ENCODE measurements around the gene PDZRN4. TPM values are rescaled to one million over a fixed set of nuclear protein-coding genes. Genes with fewer than 3 reads are reported as not detected.

Gene PDZRN4
- total RNA-seq, 4 donors from 2014 or later: 0.42 to 4.4 (median 2.4) TPM

DNA sequence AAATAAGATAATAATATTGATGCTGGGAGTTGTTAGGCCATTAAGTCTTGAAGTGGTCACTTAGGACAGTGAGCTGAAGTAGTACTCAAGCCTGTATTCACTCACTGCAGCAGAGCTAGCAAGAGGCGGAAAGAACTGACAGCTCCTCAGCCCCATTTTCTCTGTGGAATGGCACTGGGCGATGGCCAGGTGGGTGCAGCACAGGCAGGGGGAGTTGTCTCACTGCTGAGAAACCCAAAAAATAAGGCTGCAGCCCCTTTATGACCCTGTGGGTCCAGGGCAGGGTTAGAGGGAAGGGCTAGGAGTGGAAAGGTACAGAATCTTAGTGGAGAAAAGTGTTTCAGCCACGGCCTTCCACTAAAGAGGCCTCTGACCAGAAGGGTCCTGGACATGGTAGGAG, 35.5 kb downstream of the PDZRN4 start:
- DNase-seq (ENCODE audit: low spot score in 2 of 2): no peak
- H3K4me3 ChIP-seq: no peak overlapping the region
- no peaks in the 10 kb centered on the region for H3K36me3 ChIP-seq
- H3K27ac ChIP-seq: no peak overlapping the region
- TF ChIP-seq POLR2AphosphoS5 (IDR thresholded peaks at IDR 0.05) (no peak), POLR2A (IDR thresholded peaks at IDR 0.05) (no peak), EP300 (IDR thresholded peaks at IDR 0.05) (no peak)
- TF ChIP-seq, protein P1, sequence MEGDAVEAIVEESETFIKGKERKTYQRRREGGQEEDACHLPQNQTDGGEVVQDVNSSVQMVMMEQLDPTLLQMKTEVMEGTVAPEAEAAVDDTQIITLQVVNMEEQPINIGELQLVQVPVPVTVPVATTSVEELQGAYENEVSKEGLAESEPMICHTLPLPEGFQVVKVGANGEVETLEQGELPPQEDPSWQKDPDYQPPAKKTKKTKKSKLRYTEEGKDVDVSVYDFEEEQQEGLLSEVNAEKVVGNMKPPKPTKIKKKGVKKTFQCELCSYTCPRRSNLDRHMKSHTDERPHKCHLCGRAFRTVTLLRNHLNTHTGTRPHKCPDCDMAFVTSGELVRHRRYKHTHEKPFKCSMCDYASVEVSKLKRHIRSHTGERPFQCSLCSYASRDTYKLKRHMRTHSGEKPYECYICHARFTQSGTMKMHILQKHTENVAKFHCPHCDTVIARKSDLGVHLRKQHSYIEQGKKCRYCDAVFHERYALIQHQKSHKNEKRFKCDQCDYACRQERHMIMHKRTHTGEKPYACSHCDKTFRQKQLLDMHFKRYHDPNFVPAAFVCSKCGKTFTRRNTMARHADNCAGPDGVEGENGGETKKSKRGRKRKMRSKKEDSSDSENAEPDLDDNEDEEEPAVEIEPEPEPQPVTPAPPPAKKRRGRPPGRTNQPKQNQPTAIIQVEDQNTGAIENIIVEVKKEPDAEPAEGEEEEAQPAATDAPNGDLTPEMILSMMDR (IDR thresholded peaks at IDR 0.05): no peak
- no peaks in the 10 kb centered on the region for H3K4me1 ChIP-seq
- 90% methylated on average over 3 of the region's 3 CpGs for WGBS
- no peaks in the 10 kb centered on the region for H3K27me3 ChIP-seq
- no peaks in the 10 kb centered on the region for H3K9me3 ChIP-seq

DNA sequence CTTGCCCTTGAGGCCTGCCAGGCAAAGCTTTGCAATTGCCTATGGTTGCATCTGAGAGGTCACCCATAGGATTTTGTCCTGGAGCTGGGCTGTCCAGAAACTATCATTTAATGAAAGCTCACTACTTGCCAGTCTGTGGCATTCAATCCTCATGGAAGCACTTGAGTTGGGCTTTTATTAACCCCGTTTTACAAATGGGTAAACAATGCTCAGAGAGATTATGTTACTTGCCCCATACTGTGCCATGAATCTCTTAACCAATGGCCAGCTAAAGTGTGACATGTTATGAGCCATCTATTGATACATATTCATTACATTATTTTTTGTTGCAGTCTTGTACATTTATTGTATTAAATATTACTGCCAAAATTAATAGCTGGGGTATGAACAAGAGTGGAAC, 35.9 kb downstream of the PDZRN4 start:
- Histone ChIP-seq H3K27me3 (no peaks in the 10 kb centered on the region), H3K27ac (no peak overlapping the region), H3K4me1 (no peaks in the 10 kb centered on the region), H3K36me3 (no peaks in the 10 kb centered on the region), H3K9me3 (no peaks in the 10 kb centered on the region), H3K4me3 (no peak overlapping the region)
- TF ChIP-seq, protein P1 (IDR thresholded peaks at IDR 0.05): no peak
- TF ChIP-seq POLR2AphosphoS5 (IDR thresholded peaks at IDR 0.05) (no peak), POLR2A (IDR thresholded peaks at IDR 0.05) (no peak)
- no peak for DNase-seq (ENCODE audit: low spot score in 2 of 2)
- 75% methylated on average over 1 of the region's 1 CpG for WGBS

DNA sequence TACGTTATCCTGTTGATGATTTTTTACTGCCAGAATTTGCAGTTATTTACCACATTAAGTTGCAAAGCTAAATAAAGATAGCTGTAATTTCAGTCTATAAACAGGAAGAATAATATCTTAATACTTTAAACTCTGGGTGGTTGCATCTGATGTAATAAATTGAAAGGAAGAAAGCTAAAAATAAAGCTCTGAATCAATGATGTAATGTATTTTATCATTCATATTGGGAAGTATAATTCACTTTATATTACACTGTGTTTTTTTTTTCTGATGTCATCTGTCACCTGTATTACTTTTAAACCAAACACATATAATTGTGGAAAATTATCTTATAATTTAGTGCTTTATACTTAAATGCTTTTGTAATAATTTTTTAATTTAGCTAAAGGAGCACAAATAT, 37.1 kb downstream of the PDZRN4 start:
- TF ChIP-seq POLR2A (IDR thresholded peaks at IDR 0.05): no peak
- TF ChIP-seq, protein P1 (IDR thresholded peaks at IDR 0.05): no peak
- TF ChIP-seq EP300 (IDR thresholded peaks at IDR 0.05): no peak
- TF ChIP-seq POLR2AphosphoS5 (IDR thresholded peaks at IDR 0.05): no peak
- no peak for DNase-seq (ENCODE audit: low spot score in 2 of 2)
- no peaks in the 10 kb centered on the region for H3K9me3 ChIP-seq
- no peaks in the 10 kb centered on the region for H3K27me3 ChIP-seq
- H3K36me3 ChIP-seq: no peaks in the 10 kb centered on the region
- no peaks in the 10 kb centered on the region for H3K4me1 ChIP-seq
- H3K4me3 ChIP-seq: no peak overlapping the region
- WGBS: 77% methylated on average over 1 of the region's 1 CpG
- H3K27ac ChIP-seq: no peak overlapping the region

DNA sequence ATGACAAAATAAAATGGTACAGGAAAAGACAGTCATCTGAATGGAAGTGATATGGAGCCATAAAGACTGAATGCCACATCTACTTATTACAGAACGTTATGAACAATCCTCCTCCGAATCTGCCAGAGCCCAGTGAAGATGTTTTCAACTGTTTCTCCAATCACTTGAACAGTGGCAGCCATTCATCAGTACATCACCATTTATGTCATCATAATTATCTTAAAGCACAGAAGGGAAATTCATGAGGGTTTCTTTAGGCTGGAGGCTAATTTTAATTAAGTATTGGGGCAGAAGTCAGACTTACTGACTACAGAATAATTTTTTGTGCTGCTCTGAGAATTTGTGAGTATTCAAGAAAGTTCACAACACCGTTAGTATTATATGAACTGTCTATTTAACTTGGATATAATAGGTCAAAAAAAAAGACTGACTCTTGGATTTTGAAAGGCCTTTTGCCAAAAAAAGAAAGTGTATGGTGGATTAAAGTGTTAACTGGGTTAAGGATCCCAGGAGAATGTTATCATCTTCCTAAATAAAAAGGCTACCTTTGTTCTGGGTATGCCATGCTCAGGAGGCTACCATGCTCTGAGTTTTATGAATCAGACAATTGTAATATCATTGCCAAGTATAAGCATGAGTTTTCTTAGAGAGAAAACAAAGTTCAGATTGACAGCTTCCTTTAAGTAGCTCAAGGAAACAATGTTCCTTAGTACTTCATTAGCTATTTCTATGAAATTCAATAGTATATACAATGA, 40.1 kb downstream of the PDZRN4 start:
- Histone ChIP-seq H3K36me3 (no peaks in the 10 kb centered on the region), H3K27ac (no peak overlapping the region), H3K27me3 (no peaks in the 10 kb centered on the region), H3K9me3 (no peaks in the 10 kb centered on the region), H3K4me3 (no peak overlapping the region), H3K4me1 (no peaks in the 10 kb centered on the region)
- no peak for TF ChIP-seq EP300 (IDR thresholded peaks at IDR 0.05)
- TF ChIP-seq, protein P1 (IDR thresholded peaks at IDR 0.05): no peak
- TF ChIP-seq POLR2A (IDR thresholded peaks at IDR 0.05): no peak
- no peak for TF ChIP-seq POLR2AphosphoS5 (IDR thresholded peaks at IDR 0.05)
- WGBS: 68% methylated on average over 3 of the region's 3 CpGs
- no peak for DNase-seq (ENCODE audit: low spot score in 2 of 2)

DNA sequence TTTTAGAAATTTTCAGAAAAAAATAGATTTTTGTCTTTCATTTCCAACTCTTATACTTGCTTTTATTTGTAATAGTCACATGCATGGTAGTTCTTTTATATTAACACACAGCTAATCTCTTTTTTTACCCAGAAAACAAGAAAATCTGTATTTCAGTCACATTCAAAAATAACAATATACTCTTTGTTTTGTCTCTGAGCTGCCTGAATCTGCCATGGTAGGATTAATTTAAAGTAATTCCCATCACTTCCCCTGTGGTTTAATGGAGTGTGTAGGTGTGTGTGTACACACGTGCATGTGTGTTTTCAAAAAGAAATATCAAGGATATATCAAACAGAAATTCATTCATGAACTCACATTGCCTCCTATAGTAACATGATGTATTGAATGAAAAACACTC, 42.6 kb downstream of the PDZRN4 start:
- no peaks in the 10 kb centered on the region for H3K27me3 ChIP-seq
- H3K36me3 ChIP-seq: no peaks in the 10 kb centered on the region
- no peak for TF ChIP-seq POLR2AphosphoS5 (IDR thresholded peaks at IDR 0.05)
- WGBS: 62% methylated on average over 1 of the region's 1 CpG
- DNase-seq (ENCODE audit: low spot score in 2 of 2): no peak
- H3K27ac ChIP-seq: no peak overlapping the region
- no peak overlapping the region for H3K4me3 ChIP-seq
- H3K9me3 ChIP-seq: no peaks in the 10 kb centered on the region
- H3K4me1 ChIP-seq: no peaks in the 10 kb centered on the region

DNA sequence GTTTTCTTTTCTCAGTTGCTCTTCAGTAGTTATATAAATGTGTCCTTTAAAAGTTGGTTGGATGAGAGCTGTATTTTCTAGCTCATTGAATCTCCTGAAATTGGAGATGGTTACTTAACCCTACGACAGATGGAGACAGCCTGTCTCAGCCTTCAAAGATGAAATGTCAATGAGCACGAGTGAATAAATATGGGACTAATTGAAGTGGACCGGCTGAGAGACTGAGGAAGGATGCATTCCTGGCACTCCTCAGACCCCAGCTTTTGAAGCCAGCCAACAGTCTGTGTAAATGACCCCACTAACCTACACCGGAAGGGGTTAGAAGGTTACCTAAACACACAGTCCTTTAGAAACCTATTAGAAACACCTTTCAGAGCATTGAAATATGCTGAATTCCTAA, 46.6 kb downstream of the PDZRN4 start:
- Histone ChIP-seq H3K27me3 (no peaks in the 10 kb centered on the region), H3K27ac (no peak overlapping the region), H3K36me3 (no peaks in the 10 kb centered on the region), H3K4me3 (no peak overlapping the region), H3K4me1 (no peaks in the 10 kb centered on the region), H3K9me3 (no peaks in the 10 kb centered on the region)
- TF ChIP-seq POLR2A (IDR thresholded peaks at IDR 0.05) (no peak), POLR2AphosphoS5 (IDR thresholded peaks at IDR 0.05) (no peak)
- TF ChIP-seq, protein P1 (IDR thresholded peaks at IDR 0.05): no peak
- WGBS: 47% methylated on average over 4 of the region's 4 CpGs
- no peak for DNase-seq (ENCODE audit: low spot score in 2 of 2)

All from suprapubic skin (tissue), 4 donors.